ENCODE results near the gene PLOD1.

- TF ChIP-seq CTCF (IDR thresholded peaks at IDR 0.05; ENCODE audit: borderline replicate concordance, extremely low read depth, low read length, poor library complexity, severe bottlenecking) (no peak), EZH2 (IDR thresholded peaks at IDR 0.05; ENCODE audit: borderline replicate concordance, low read depth, low read length, severe bottlenecking) (no peak)
These were observed 5.9 kb downstream of the PLOD1 start for GRCh38 chr1:11940260-11940921.

Data from DND-41 (cell line).